ENCODE measurements around the gene AQP10. TPM values are rescaled to one million over a fixed set of nuclear protein-coding genes. Genes with fewer than 3 reads are reported as not detected.

AQP10 gene
- total and polyA plus RNA-seq, 7 experiments from 2014 or later: 0.59 TPM; not detected in 6

GRCh38 chr1:154329551-154330131, 8.7 kb downstream of the AQP10 start:
- no peaks in the 10 kb centered on the region for H3K27me3 Mint-ChIP-seq
- Histone ChIP-seq H3K4me3 (ENCODE audit: low read length) (peak overlapping the region; percentile 84), H3K36me3 (ENCODE audit: control insufficient read depth in 2 of 3, insufficient read depth in 3 of 3, low read length in 3 of 3) (peaks cover 10 to 43% (median 15%) of the 10 kb centered on the region in 3 experiments), H3K4me1 (ENCODE audit: control insufficient read depth in 2 of 2, insufficient read depth in 2 of 2, low read length in 2 of 2) (peaks cover 47 to 57% of the 10 kb centered on the region in 2 donors), H3K27me3 (ENCODE audit: control insufficient read depth in 2 of 2, insufficient read depth in 2 of 2, low read length in 2 of 2) (no peaks in the 10 kb centered on the region), H3K9me3 (ENCODE audit: control insufficient read depth in 2 of 3, low read length in 3 of 3) (no peaks in the 10 kb centered on the region), H3K27ac (ENCODE audit: low read depth, low read length) (peak overlapping the region; percentile 94)
- H3K27ac Mint-ChIP-seq: peak overlapping the region; percentile 75 to 97 (median 93)
- ATAC-seq (no peak), DNase-seq (peak in 7 of 9 donors; percentile 18 to 78 (median 42))
- H3K4me1 Mint-ChIP-seq: peaks cover 40 to 76% (median 70%) of the 10 kb centered on the region in 7 donors
- intact Hi-C loops (cut with micrococcal nuclease): loop anchor here (1.0 to 10.0 kb wide), 8 partner anchors 13 to 735 kb away; partner anchors contain the start of genes EFNA4 (in 1 of the 2), IL6R (in 1 of the 2), PMVK (in 1 of the 2) and RPS27 (in 1 of the 2)
- H3K4me3 Mint-ChIP-seq: peak overlapping the region; percentile 83 to 98 (median 93)
- H3K36me3 Mint-ChIP-seq: peaks cover 12 to 33% (median 19%) of the 10 kb centered on the region in 5 donors
- ChIA-PET POLR2A (interaction anchor here (0.6 to 9.9 kb wide), 7 partner anchors 7 to 928 kb away, joined by 3 to 160 read pairs (median 6); partner anchors contain the start of genes HAX1 and IL6R), CTCF (interaction anchor here (1.0 to 10.2 kb wide), 7 partner anchors 15 to 217 kb away, joined by 3 to 129 read pairs (median 4); partner anchors contain the start of gene HAX1)
- no peaks in the 10 kb centered on the region for H3K9me3 Mint-ChIP-seq

GRCh38 chr1:154330669-154331068, 9.8 kb downstream of the AQP10 start:
- Mint-ChIP-seq H3K27ac (peak overlapping the region; percentile 79 to 97 (median 92)), H3K36me3 (peaks cover 13 to 36% (median 25%) of the 10 kb centered on the region in 5 donors), H3K4me1 (peaks cover 47 to 85% (median 77%) of the 10 kb centered on the region in 7 donors), H3K9me3 (no peaks in the 10 kb centered on the region), H3K27me3 (no peaks in the 10 kb centered on the region), H3K4me3 (peak overlapping the region; percentile 83 to 98 (median 93))
- no peaks in the 10 kb centered on the region for H3K27me3 ChIP-seq (ENCODE audit: control insufficient read depth in 2 of 2, insufficient read depth in 2 of 2, low read length in 2 of 2)
- DNase-seq: peak in 4 of 9 donors; percentile 14 to 33 (median 26)
- H3K4me3 ChIP-seq (ENCODE audit: low read length): peak overlapping the region; percentile 84
- ChIA-PET POLR2A (interaction anchor here (0.6 to 9.9 kb wide), 3 partner anchors 16 to 549 kb away, joined by 4 to 160 read pairs (median 4); no protein-coding TSS in a partner anchor), CTCF (interaction anchor here (1.0 to 10.2 kb wide), 6 partner anchors 14 to 149 kb away, joined by 3 to 129 read pairs (median 6); partner anchors contain the start of gene HAX1)
- no peak for ATAC-seq
- H3K27ac ChIP-seq (ENCODE audit: low read depth, low read length): peak overlapping the region; percentile 94
- H3K4me1 ChIP-seq (ENCODE audit: control insufficient read depth in 2 of 2, insufficient read depth in 2 of 2, low read length in 2 of 2): peaks cover 56 to 68% of the 10 kb centered on the region in 2 donors
- peaks cover 10 to 43% (median 15%) of the 10 kb centered on the region in 3 experiments for H3K36me3 ChIP-seq (ENCODE audit: control insufficient read depth in 2 of 3, insufficient read depth in 3 of 3, low read length in 3 of 3)
- intact Hi-C loops (cut with micrococcal nuclease): no loop called here
- H3K9me3 ChIP-seq (ENCODE audit: control insufficient read depth in 2 of 3, low read length in 3 of 3): no peaks in the 10 kb centered on the region

GRCh38 chr1:154334079-154335024, 13.5 kb downstream of the AQP10 start:
- ChIA-PET POLR2A (interaction anchor here (0.6 to 5.2 kb wide), 21 partner anchors 8 to 389 kb away, joined by 3 to 92 read pairs (median 4); partner anchors contain the start of genes ATP8B2 and HAX1), CTCF (interaction anchor here (0.5 to 6.6 kb wide), 35 partner anchors 8 to 366 kb away, joined by 3 to 89 read pairs (median 4); partner anchors contain the start of genes ATP8B2, CREB3L4, HAX1 and IL6R)
- peaks cover 10 to 48% (median 15%) of the 10 kb centered on the region in 3 experiments for H3K36me3 ChIP-seq (ENCODE audit: control insufficient read depth in 2 of 3, insufficient read depth in 3 of 3, low read length in 3 of 3)
- Mint-ChIP-seq H3K4me1 (peaks cover 54 to 88% (median 77%) of the 10 kb centered on the region in 7 donors), H3K9me3 (no peaks in the 10 kb centered on the region), H3K4me3 (peak overlapping the region in 8 of 10 donors; percentile 6 to 85 (median 72)), H3K27ac (peak overlapping the region; percentile 87 to 97 (median 95)), H3K36me3 (peaks cover 18 to 59% (median 45%) of the 10 kb centered on the region in 5 donors), H3K27me3 (no peaks in the 10 kb centered on the region)
- no peak for DNase-seq
- no peak for ATAC-seq
- peak overlapping the region; percentile 23 for H3K4me3 ChIP-seq (ENCODE audit: low read length)
- intact Hi-C loops (cut with micrococcal nuclease): loop anchor here (1.0 kb wide), 4 partner anchors 9 to 135 kb away; partner anchors contain the start of gene HAX1 (in 2 of the 2)
- H3K4me1 ChIP-seq (ENCODE audit: control insufficient read depth in 2 of 2, insufficient read depth in 2 of 2, low read length in 2 of 2): peaks cover 73% of the 10 kb centered on the region in 2 donors
- H3K27ac ChIP-seq (ENCODE audit: low read depth, low read length): peak overlapping the region; percentile 68
- H3K9me3 ChIP-seq (ENCODE audit: control insufficient read depth in 2 of 3, low read length in 3 of 3): no peaks in the 10 kb centered on the region
- H3K27me3 ChIP-seq (ENCODE audit: control insufficient read depth in 2 of 2, insufficient read depth in 2 of 2, low read length in 2 of 2): no peaks in the 10 kb centered on the region

- peaks cover 73% of the 10 kb centered on the region in 2 donors for H3K4me1 ChIP-seq (ENCODE audit: control insufficient read depth in 2 of 2, insufficient read depth in 2 of 2, low read length in 2 of 2)
- Mint-ChIP-seq H3K9me3 (no peaks in the 10 kb centered on the region), H3K4me3 (peak overlapping the region; percentile 60 to 85 (median 72)), H3K36me3 (peaks cover 21 to 62% (median 50%) of the 10 kb centered on the region in 5 donors), H3K4me1 (peaks cover 50 to 88% (median 77%) of the 10 kb centered on the region in 7 donors), H3K27ac (peak overlapping the region; percentile 87 to 97 (median 95)), H3K27me3 (no peaks in the 10 kb centered on the region)
- intact Hi-C loops (cut with micrococcal nuclease): loop anchor here (1.0 kb wide), 4 partner anchors 8 to 136 kb away; partner anchors contain the start of gene HAX1 (in 2 of the 2)
- ATAC-seq (peak; percentile 99), DNase-seq (peak; percentile 74 to 91 (median 87))
- H3K36me3 ChIP-seq (ENCODE audit: control insufficient read depth in 2 of 3, insufficient read depth in 3 of 3, low read length in 3 of 3): peaks cover 13 to 57% (median 17%) of the 10 kb centered on the region in 3 experiments
- H3K4me3 ChIP-seq (ENCODE audit: low read length): peak overlapping the region; percentile 23
- POLR2A ChIA-PET: interaction anchor here (0.6 to 5.2 kb wide), 20 partner anchors 9 to 390 kb away, joined by 3 to 92 read pairs (median 4); partner anchors contain the start of genes ATP8B2, HAX1 and IL6R
- H3K9me3 ChIP-seq (ENCODE audit: control insufficient read depth in 2 of 3, low read length in 3 of 3): no peaks in the 10 kb centered on the region
- CTCF ChIA-PET: interaction anchor here (0.5 to 6.6 kb wide), 36 partner anchors 9 to 367 kb away, joined by 3 to 89 read pairs (median 4); partner anchors contain the start of genes ATP8B2, CREB3L4, HAX1 and IL6R
- H3K27ac ChIP-seq (ENCODE audit: low read depth, low read length): peak overlapping the region; percentile 68
- H3K27me3 ChIP-seq (ENCODE audit: control insufficient read depth in 2 of 2, insufficient read depth in 2 of 2, low read length in 2 of 2): no peaks in the 10 kb centered on the region
Observed at GRCh38 chr1:154335025-154335714, 14.3 kb downstream of the AQP10 start.

- ATAC-seq (no peak), DNase-seq (peak in 1 of 9 donors; percentile 29)
- Histone ChIP-seq H3K9me3 (ENCODE audit: control insufficient read depth in 2 of 3, low read length in 3 of 3) (no peaks in the 10 kb centered on the region), H3K4me1 (ENCODE audit: control insufficient read depth in 2 of 2, insufficient read depth in 2 of 2, low read length in 2 of 2) (peaks cover 78 to 81% of the 10 kb centered on the region in 2 donors), H3K4me3 (ENCODE audit: low read length) (peak overlapping the region; percentile 53), H3K27ac (ENCODE audit: low read depth, low read length) (peak overlapping the region; percentile 65), H3K27me3 (ENCODE audit: control insufficient read depth in 2 of 2, insufficient read depth in 2 of 2, low read length in 2 of 2) (no peaks in the 10 kb centered on the region), H3K36me3 (ENCODE audit: control insufficient read depth in 2 of 3, insufficient read depth in 3 of 3, low read length in 3 of 3) (peaks cover 16 to 61% (median 18%) of the 10 kb centered on the region in 3 experiments)
- peak overlapping the region; percentile 77 to 92 (median 83) for H3K4me3 Mint-ChIP-seq
- H3K36me3 Mint-ChIP-seq: peaks cover 19 to 65% (median 43%) of the 10 kb centered on the region in 5 donors
- peak overlapping the region; percentile 87 to 100 (median 93) for H3K27ac Mint-ChIP-seq
- intact Hi-C loops (cut with micrococcal nuclease): no loop called here
- no peaks in the 10 kb centered on the region for H3K9me3 Mint-ChIP-seq
- CTCF ChIA-PET: interaction anchor here (0.6 to 6.6 kb wide), 5 partner anchors 7 to 252 kb away, joined by 3 to 89 read pairs (median 3); partner anchors contain the start of gene ATP8B2
- no peaks in the 10 kb centered on the region for H3K27me3 Mint-ChIP-seq
- peaks cover 60 to 88% (median 75%) of the 10 kb centered on the region in 7 donors for H3K4me1 Mint-ChIP-seq
- POLR2A ChIA-PET: interaction anchor here (0.6 to 5.2 kb wide), 14 partner anchors 7 to 268 kb away, joined by 3 to 92 read pairs (median 4); partner anchors contain the start of gene ATP8B2
Observed at GRCh38 chr1:154337253-154337894, 16.5 kb downstream of the AQP10 start.
